GM12874 (cell line): ENCODE results near the gene ATP9B.

ENCODE experiments used
- CTCF ChIP-seq: IDR thresholded peaks from 2 replicates; pipeline ENCODE4 v1.5.1; 2011; ENCODE audit warnings: low read depth, mild to moderate bottlenecking, control low read depth, low read length, moderate library complexity; ENCODE audit not compliant: insufficient read depth

Gene ATP9B

GRCh38 chr18:79413426-79413825, 344.2 kb downstream of the ATP9B start:
- no peak for TF ChIP-seq CTCF

- no peak for TF ChIP-seq CTCF
Observed at GRCh38 chr18:79413901-79414300, 344.7 kb downstream of the ATP9B start.

DNA sequence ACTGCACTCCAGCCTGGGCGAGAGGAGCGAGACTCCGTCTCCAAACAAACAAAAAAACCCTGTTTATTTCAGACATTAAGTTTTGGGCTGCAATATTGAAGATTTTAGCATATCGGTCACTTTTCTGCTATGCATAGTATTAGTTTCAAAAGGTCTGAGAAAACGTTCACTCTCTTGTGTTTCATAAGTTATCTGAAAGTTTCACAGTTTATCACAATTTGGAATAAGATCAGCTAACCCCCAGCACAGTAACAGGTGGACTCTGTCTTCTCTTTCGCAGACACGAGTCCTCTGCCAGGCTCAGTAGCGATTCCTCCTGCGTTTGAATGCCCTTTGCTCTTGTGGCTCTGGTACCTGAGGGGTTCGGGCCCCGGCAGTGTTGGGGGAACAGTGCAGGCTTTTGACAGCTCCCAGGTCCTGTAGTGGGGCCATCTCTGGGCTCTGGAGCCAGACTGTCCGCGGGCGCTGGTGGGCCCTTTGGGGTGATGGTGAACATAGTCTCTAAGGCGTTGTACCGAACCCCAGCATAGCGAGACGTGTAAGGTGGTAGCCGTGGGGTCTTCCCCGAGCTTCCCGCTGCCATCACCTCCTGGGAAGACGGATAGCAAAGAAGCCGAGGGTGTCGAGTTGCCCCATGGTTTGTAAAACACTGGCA, 347.0 kb downstream of the ATP9B start:
- TF ChIP-seq CTCF = no peak

GRCh38 chr18:79416677-79417052, 347.5 kb downstream of the ATP9B start:
- no peak for TF ChIP-seq CTCF

GRCh38 chr18:79418236-79418635, 349.0 kb downstream of the ATP9B start:
- no peak for TF ChIP-seq CTCF

DNA sequence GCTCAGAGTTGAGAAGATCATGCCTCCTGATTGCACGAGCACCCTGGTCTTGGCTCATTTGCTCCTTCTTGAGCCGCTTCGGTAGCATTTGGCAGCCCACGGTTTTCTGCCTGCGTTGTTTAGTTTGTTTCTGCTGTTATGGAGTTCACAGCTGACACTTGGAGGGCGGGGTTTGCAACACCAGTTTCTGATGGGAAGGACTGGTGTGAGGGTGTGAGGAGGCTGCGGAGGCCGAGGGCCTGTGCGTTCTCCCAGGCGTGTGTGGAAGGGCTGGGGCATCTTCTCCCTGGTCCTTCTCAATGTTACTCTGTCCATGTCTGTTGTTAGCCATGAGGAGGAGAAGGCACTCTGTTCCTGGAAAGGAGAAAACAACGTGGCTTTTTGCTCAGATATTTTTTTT, 349.4 kb downstream of the ATP9B start:
- TF ChIP-seq CTCF = no peak

GRCh38 chr18:79420033-79420745, 351.0 kb downstream of the ATP9B start:
- TF ChIP-seq CTCF = no peak
